Measurements from ENCODE around the gene ENTPD2. TPM values are rescaled to one million over a fixed set of nuclear protein-coding genes. Genes with fewer than 3 reads are reported as not detected.

Gene ENTPD2
- total RNA-seq, 1 experiment from 2014 or later = not detected

DNA sequence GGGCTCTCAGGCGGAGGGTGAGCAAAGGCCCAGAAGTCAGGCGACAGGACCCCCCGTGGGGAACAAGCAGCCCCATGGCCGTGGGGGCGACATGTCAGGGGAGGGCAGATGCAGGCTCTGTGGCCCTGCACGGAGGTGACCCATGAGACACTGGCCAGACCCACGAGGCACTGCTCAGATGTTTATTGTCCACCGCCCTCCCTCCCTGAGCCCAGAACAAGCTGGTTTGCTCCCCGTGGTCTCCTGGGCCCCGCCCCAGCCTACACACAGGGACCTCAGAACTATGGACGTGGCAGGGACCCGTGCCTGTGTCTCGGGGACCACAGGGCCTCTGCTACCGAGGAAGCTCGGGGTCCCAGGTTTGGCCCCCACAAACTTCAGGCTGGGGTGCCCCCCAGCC is 23.9 kb downstream of the ENTPD2 start:
- no peak overlapping the region for H3K4me3 ChIP-seq
- H3K36me3 ChIP-seq = no peaks in the 10 kb centered on the region
- no peak overlapping the region for H3K27ac ChIP-seq
- peaks cover 14% of the 10 kb centered on the region for H3K4me1 ChIP-seq (replicated peaks)
- H3K27me3 ChIP-seq (replicated peaks) = peaks cover 14% of the 10 kb centered on the region
- no peak for DNase-seq (ENCODE audit: low read depth in 1 of 2, low spot score in 2 of 2)
- no peaks in the 10 kb centered on the region for H3K9me3 ChIP-seq (replicated peaks)

- Histone ChIP-seq H3K27ac (no peak overlapping the region), H3K36me3 (no peaks in the 10 kb centered on the region), H3K27me3 (replicated peaks) (peaks cover 9% of the 10 kb centered on the region), H3K4me3 (no peak overlapping the region), H3K4me1 (replicated peaks) (peaks cover 14% of the 10 kb centered on the region), H3K9me3 (replicated peaks) (no peaks in the 10 kb centered on the region)
- peak; percentile 66 to 77 for DNase-seq (ENCODE audit: low read depth in 1 of 2, low spot score in 2 of 2)
Observed at GRCh38 chr9:137029058-137029936, 24.6 kb downstream of the ENTPD2 start.

- H3K4me3 ChIP-seq = 0 out of 2 replicates have a peak overlapping the region, but pooled peaks have one; percentile 11
- no peaks in the 10 kb centered on the region for H3K36me3 ChIP-seq
- H3K4me1 ChIP-seq (replicated peaks) = peaks cover 14% of the 10 kb centered on the region
- no peak for DNase-seq (ENCODE audit: low read depth in 1 of 2, low spot score in 2 of 2)
- no peak overlapping the region for H3K27ac ChIP-seq
- H3K9me3 ChIP-seq (replicated peaks) = no peaks in the 10 kb centered on the region
- H3K27me3 ChIP-seq (replicated peaks) = peaks cover 9% of the 10 kb centered on the region
Observed at GRCh38 chr9:137028263-137029057, 25.4 kb downstream of the ENTPD2 start.

- Histone ChIP-seq H3K4me1 (replicated peaks) (peaks cover 14% of the 10 kb centered on the region), H3K36me3 (no peaks in the 10 kb centered on the region), H3K27ac (no peak within 1 kb of the TSS), H3K4me3 (peak within 1 kb of the TSS; percentile 20), H3K9me3 (replicated peaks) (no peaks in the 10 kb centered on the region), H3K27me3 (replicated peaks) (peaks cover 9% of the 10 kb centered on the region)
- DNase-seq (ENCODE audit: low read depth in 1 of 2, low spot score in 2 of 2) = no peak
Observed at GRCh38 chr9:137027369-137028262, 26.2 kb downstream of the ENTPD2 start, which contains the start of gene ABCA2. Gene ABCA2 (minus strand): TSS chr9:137028237. CDS start chr9:137028140, 97 bp downstream.

GRCh38 chr9:137026828-137027227 is 27.0 kb downstream of the ENTPD2 start:
- Histone ChIP-seq H3K27ac (no peak overlapping the region), H3K27me3 (replicated peaks) (peaks cover 9% of the 10 kb centered on the region), H3K4me3 (no peak overlapping the region), H3K4me1 (replicated peaks) (peaks cover 14% of the 10 kb centered on the region), H3K36me3 (no peaks in the 10 kb centered on the region), H3K9me3 (replicated peaks) (no peaks in the 10 kb centered on the region)
- DNase-seq (ENCODE audit: low read depth in 1 of 2, low spot score in 2 of 2) = no peak

DNA sequence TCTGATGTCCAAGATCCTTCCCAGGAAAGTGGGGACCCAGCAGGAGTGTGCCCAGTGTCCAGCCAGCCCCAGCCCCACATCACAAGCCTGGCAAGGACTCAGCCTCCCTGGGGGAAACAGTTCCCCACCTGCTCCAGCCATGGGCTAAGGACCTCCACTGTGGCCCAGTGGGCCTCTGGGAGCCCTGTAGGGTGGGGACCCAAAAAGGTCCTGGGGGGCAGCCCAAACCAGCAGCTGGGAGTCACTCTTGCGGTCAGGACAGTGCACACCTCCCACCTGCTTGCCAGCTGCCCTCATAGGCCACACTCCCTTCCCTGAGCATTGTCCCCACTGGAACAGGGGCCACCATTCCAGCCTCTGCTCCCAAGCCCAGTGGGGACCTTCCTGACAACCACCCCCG is 27.5 kb downstream of the ENTPD2 start:
- no peak for DNase-seq (ENCODE audit: low read depth in 1 of 2, low spot score in 2 of 2)
- Histone ChIP-seq H3K4me1 (replicated peaks) (peaks cover 14% of the 10 kb centered on the region), H3K27ac (no peak overlapping the region), H3K27me3 (replicated peaks) (peaks cover 9% of the 10 kb centered on the region), H3K36me3 (no peaks in the 10 kb centered on the region), H3K4me3 (no peak overlapping the region), H3K9me3 (replicated peaks) (no peaks in the 10 kb centered on the region)

DNA sequence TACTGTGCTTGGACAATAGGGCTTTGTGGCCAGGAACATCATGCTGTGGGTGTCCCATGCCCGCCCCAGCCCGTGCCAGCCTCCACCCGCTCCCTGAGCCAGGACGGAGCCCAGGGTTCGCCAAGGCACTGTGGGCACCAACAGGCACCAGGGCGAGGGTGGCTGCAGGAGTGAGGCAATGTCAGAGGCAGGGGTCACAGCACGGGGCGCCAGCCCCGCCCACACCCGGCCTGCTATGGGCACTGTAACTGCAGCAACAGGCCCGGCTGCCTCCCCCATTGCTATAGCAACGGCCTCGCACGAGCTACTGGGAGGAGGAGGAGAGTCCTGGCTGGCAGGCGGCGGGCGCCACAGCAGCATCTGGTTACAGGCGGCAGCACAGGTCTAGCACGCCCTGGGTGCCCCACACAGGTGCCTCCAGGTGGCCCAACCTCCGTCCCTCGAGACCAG is 28.3 kb downstream of the ENTPD2 start:
- H3K27ac ChIP-seq = no peak overlapping the region
- no peaks in the 10 kb centered on the region for H3K9me3 ChIP-seq (replicated peaks)
- peaks cover 9% of the 10 kb centered on the region for H3K27me3 ChIP-seq (replicated peaks)
- DNase-seq (ENCODE audit: low read depth in 1 of 2, low spot score in 2 of 2) = no peak
- peaks cover 14% of the 10 kb centered on the region for H3K4me1 ChIP-seq (replicated peaks)
- H3K36me3 ChIP-seq = no peaks in the 10 kb centered on the region
- no peak overlapping the region for H3K4me3 ChIP-seq

- Histone ChIP-seq H3K27me3 (replicated peaks) (peaks cover 5% of the 10 kb centered on the region), H3K27ac (no peak overlapping the region), H3K4me3 (no peak overlapping the region), H3K4me1 (replicated peaks) (peaks cover 8% of the 10 kb centered on the region), H3K36me3 (no peaks in the 10 kb centered on the region), H3K9me3 (replicated peaks) (no peaks in the 10 kb centered on the region)
- DNase-seq (ENCODE audit: low read depth in 1 of 2, low spot score in 2 of 2) = no peak
Observed at GRCh38 chr9:137023583-137023991, 30.3 kb downstream of the ENTPD2 start.

DNA sequence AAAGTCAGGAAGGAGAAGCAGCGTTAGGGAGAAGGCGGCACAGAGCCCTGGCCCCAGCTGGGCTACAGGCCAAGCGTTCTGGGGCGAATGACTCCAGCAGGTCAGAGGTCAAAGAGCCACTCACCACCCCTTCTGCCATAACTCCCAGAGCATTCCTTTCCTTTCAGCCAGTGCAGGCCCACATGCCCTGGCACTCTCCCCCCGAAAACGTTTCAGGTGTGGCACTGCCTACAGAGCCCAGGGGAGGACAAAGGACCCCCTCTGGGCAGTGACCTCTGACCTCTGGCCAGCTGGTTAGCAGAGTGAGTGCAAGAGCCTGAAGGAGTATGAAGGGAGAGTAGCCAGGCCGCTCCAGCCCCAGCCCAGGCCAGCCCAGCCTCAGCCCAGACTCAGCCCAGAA is 30.7 kb downstream of the ENTPD2 start:
- Histone ChIP-seq H3K4me1 (replicated peaks) (peaks cover 4% of the 10 kb centered on the region; the same call in 1 of the 2 replicates), H3K27me3 (replicated peaks) (0 out of 2 replicates have a peak, but pooled peaks cover 2% of the 10 kb centered on the region), H3K36me3 (no peaks in the 10 kb centered on the region), H3K4me3 (no peak overlapping the region), H3K27ac (no peak overlapping the region), H3K9me3 (replicated peaks) (no peaks in the 10 kb centered on the region)
- no peak for DNase-seq (ENCODE audit: low read depth in 1 of 2, low spot score in 2 of 2)

DNA sequence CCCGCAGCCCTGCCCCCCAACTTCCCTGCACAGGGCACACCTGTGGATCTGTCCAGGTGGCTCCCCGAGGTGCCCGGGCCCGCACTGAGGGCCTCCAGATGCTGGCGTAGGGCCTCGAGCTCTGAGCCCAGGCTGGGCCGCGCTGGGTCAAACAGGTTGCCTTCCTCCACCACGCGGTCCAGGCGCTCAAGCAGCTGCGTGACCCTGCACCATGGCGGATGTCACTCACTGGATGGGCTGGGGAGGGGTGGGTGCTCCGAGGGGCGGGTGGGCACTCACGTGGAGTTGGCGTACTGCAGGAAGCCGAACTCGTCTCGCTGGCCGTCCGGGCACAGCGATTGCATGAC is 31.2 kb downstream of the ENTPD2 start:
- no peak overlapping the region for H3K4me3 ChIP-seq
- no peaks in the 10 kb centered on the region for H3K9me3 ChIP-seq (replicated peaks)
- peaks cover 4% of the 10 kb centered on the region; the same call in 1 of the 2 replicates for H3K4me1 ChIP-seq (replicated peaks)
- no peak for DNase-seq (ENCODE audit: low read depth in 1 of 2, low spot score in 2 of 2)
- 0 out of 2 replicates have a peak, but pooled peaks cover 2% of the 10 kb centered on the region for H3K27me3 ChIP-seq (replicated peaks)
- no peaks in the 10 kb centered on the region for H3K36me3 ChIP-seq
- H3K27ac ChIP-seq = no peak overlapping the region

GRCh38 chr9:137021979-137022661 is 31.7 kb downstream of the ENTPD2 start:
- DNase-seq (ENCODE audit: low read depth in 1 of 2, low spot score in 2 of 2) = peak in 1 of 2 experiments; percentile 63
- Histone ChIP-seq H3K4me3 (no peak overlapping the region), H3K4me1 (replicated peaks) (no peaks in the 10 kb centered on the region), H3K9me3 (replicated peaks) (no peaks in the 10 kb centered on the region), H3K36me3 (no peaks in the 10 kb centered on the region), H3K27ac (no peak overlapping the region), H3K27me3 (replicated peaks) (0 out of 2 replicates have a peak, but pooled peaks cover under 1% of the 10 kb centered on the region)

- no peak overlapping the region for H3K4me3 ChIP-seq
- H3K36me3 ChIP-seq = no peaks in the 10 kb centered on the region
- no peak for DNase-seq (ENCODE audit: low read depth in 1 of 2, low spot score in 2 of 2)
- H3K4me1 ChIP-seq (replicated peaks) = no peaks in the 10 kb centered on the region
- H3K27ac ChIP-seq = no peak overlapping the region
- H3K27me3 ChIP-seq (replicated peaks) = no peaks in the 10 kb centered on the region
- H3K9me3 ChIP-seq (replicated peaks) = no peaks in the 10 kb centered on the region
Observed at GRCh38 chr9:137021568-137021978, 32.3 kb downstream of the ENTPD2 start.
